OCI-LY1 (cell line): Measurements from ENCODE around the gene PPIG.
"Not testable (repeated sequence)": the region's sequence is repeated elsewhere in the genome, so short reads cannot be mapped to it uniquely, and the experiment has no call there.

Source experiments
- CTCF ChIP-seq: fragments of 200-600 bp; sonication (generic), shearing (Covaris generic); IDR thresholded peaks from 2 replicates; pipeline ENCODE4 v1.5.1; 2017; ENCODE audit warnings: mild to moderate bottlenecking, antibody characterized with exemption, low read length, moderate library complexity, mixed read lengths
- EZH2 ChIP-seq: fragments of 200-600 bp; sonication (generic), shearing (Covaris generic); IDR thresholded peaks from 2 replicates; pipeline ENCODE4 v1.8.0; 2017; ENCODE audit warnings: borderline replicate concordance, mixed run types, mild to moderate bottlenecking, antibody characterized with exemption, low read length, moderate library complexity, mixed read lengths

- not testable (repeated sequence) for TF ChIP-seq CTCF, EZH2
These were observed 31.8 kb downstream of the PPIG start for GRCh38 chr2:169615982-169616381.
